ENCODE measurements around the gene AMMECR1L.
"Not testable (repeated sequence)": the region's sequence is repeated elsewhere in the genome, so short reads cannot be mapped to it uniquely, and the experiment has no call there.

The AMMECR1L gene

GRCh38 chr2:127885780-127886592 is at the start of gene AMMECR1L:
Gene AMMECR1L (minus strand): TSS chr2:127885956. CDS start chr2:127874234, 11,722 bp downstream.
- peak; percentile 46 for DNase-seq

GRCh38 chr2:127935337-127935736 is 49.6 kb upstream of the AMMECR1L start:
- no peak for DNase-seq

GRCh38 chr2:127932199-127932876 is 46.6 kb upstream of the AMMECR1L start:
- DNase-seq, result no peak

GRCh38 chr2:127929449-127929848 is 43.7 kb upstream of the AMMECR1L start:
- DNase-seq, result no peak

- no peak for DNase-seq
Observed at GRCh38 chr2:127927384-127927783, 41.6 kb upstream of the AMMECR1L start.

GRCh38 chr2:127917916-127918315 is 32.2 kb upstream of the AMMECR1L start:
- no peak for DNase-seq

GRCh38 chr2:127913808-127914457 is 28.2 kb upstream of the AMMECR1L start:
- no peak for DNase-seq

- DNase-seq, result no peak
Observed at GRCh38 chr2:127911737-127912136, 26.0 kb upstream of the AMMECR1L start.

- DNase-seq, result no peak
Observed at GRCh38 chr2:127910415-127910814, 24.7 kb upstream of the AMMECR1L start.

- no peak for DNase-seq
Observed at GRCh38 chr2:127909019-127909418, 23.3 kb upstream of the AMMECR1L start.

- DNase-seq, result not testable (repeated sequence)
Observed at GRCh38 chr2:127907733-127908400, 22.1 kb upstream of the AMMECR1L start.

- DNase-seq, result no peak
Observed at GRCh38 chr2:127906206-127906926, 20.6 kb upstream of the AMMECR1L start.

- no peak for DNase-seq
Observed at GRCh38 chr2:127901339-127902056, 15.7 kb upstream of the AMMECR1L start.

- DNase-seq, result no peak
Observed at GRCh38 chr2:127897531-127898211, 11.9 kb upstream of the AMMECR1L start.

GRCh38 chr2:127893494-127893893 is 7.7 kb upstream of the AMMECR1L start:
- DNase-seq, result no peak

GRCh38 chr2:127893033-127893432 is 7.3 kb upstream of the AMMECR1L start:
- no peak for DNase-seq

GRCh38 chr2:127891811-127892210 is 6.1 kb upstream of the AMMECR1L start:
- DNase-seq, result no peak

- not testable (repeated sequence) for DNase-seq
Observed at GRCh38 chr2:127890756-127891155, 5.0 kb upstream of the AMMECR1L start.

GRCh38 chr2:127888772-127889171 is 3.0 kb upstream of the AMMECR1L start:
- no peak for DNase-seq

- DNase-seq, result no peak
Observed at GRCh38 chr2:127887776-127888130, 2.0 kb upstream of the AMMECR1L start.

GRCh38 chr2:127887082-127887775 is 1.5 kb upstream of the AMMECR1L start:
- DNase-seq, result no peak

All from NCI-H1105 treated with DMSO at 0.1 percent for 48 hours (cell line).